OCI-LY1 (cell line): ENCODE measurements around the gene RHBDF2.

Source experiments
- H2AFZ ChIP-seq: fragments of 200-600 bp; sonication (generic), shearing (Covaris generic); 2 replicates; pipeline ENCODE4 v1.6.0; 2014; ENCODE audit warnings: antibody characterized with exemption, mild to moderate bottlenecking, low read length
- H3F3A ChIP-seq: fragments of 200-600 bp; sonication (generic), shearing (Covaris generic); 2 replicates; pipeline ENCODE4 v1.6.0; 2014; ENCODE audit warnings: mild to moderate bottlenecking, antibody characterized with exemption, low read length, moderate library complexity; ENCODE audit not compliant: insufficient read depth
- H3K27ac ChIP-seq: fragments of 200-600 bp; sonication (generic); 2 replicates; pipeline ENCODE4 v1.5.1; 2014; ENCODE audit warnings: low read length, mixed run types, mild to moderate bottlenecking, low read depth; ENCODE audit not compliant: poor library complexity, severe bottlenecking
- H3K27me3 ChIP-seq: fragments of 200-600 bp; sonication (generic); 2 replicates; pipeline ENCODE4 v1.6.0; 2014; ENCODE audit warnings: antibody characterized with exemption, mild to moderate bottlenecking, low read length, moderate library complexity; ENCODE audit not compliant: insufficient read depth
- H3K36me3 ChIP-seq: fragments of 200-600 bp; sonication (generic); 2 replicates; pipeline ENCODE4 v1.6.1; 2014; ENCODE audit warnings: mild to moderate bottlenecking, antibody characterized with exemption, low read length, moderate library complexity, mixed read lengths; ENCODE audit not compliant: insufficient read depth
- H3K4me1 ChIP-seq: fragments of 200-600 bp; sonication (generic); 2 replicates; pipeline ENCODE4 v1.5.1; 2014; ENCODE audit warnings: mild to moderate bottlenecking, low read length, moderate library complexity; ENCODE audit not compliant: insufficient read depth, severe bottlenecking
- H3K4me2 ChIP-seq: fragments of 200-600 bp; sonication (generic), shearing (Covaris generic); 2 replicates; pipeline ENCODE4 v1.6.1; 2014; ENCODE audit warnings: low read length
- H3K4me3 ChIP-seq: fragments of 200-600 bp; sonication (generic); 2 replicates; pipeline ENCODE4 v1.5.1; 2014; ENCODE audit warnings: low read length, low read depth, mild to moderate bottlenecking, mixed read lengths; ENCODE audit not compliant: poor library complexity, severe bottlenecking
- H3K79me2 ChIP-seq: fragments of 200-600 bp; shearing (Covaris generic); 2 replicates; pipeline ENCODE4 v1.6.1; 2016; ENCODE audit warnings: mixed run types, low read length, mixed read lengths; ENCODE audit not compliant: insufficient read depth
- H3K9ac ChIP-seq: fragments of 200-600 bp; sonication (generic), shearing (Covaris generic); 2 replicates; pipeline ENCODE4 v1.6.1; 2014; ENCODE audit warnings: mild to moderate bottlenecking, low read length, mixed read lengths
- H3K9me2 ChIP-seq: fragments of 200-600 bp; sonication (generic), shearing (Covaris generic); 2 replicates; pipeline ENCODE4 v1.6.1; 2014; ENCODE audit warnings: low read depth, mild to moderate bottlenecking, low read length, mixed read lengths
- H3K9me3 ChIP-seq: fragments of 200-600 bp; shearing (Covaris generic); 2 replicates; pipeline ENCODE4 v1.6.1; 2014; ENCODE audit warnings: low read length, mixed read lengths
- H4K20me1 ChIP-seq: fragments of 200-600 bp; sonication (generic), shearing (Covaris generic); 2 replicates; pipeline ENCODE4 v1.6.0; 2016; ENCODE audit warnings: mild to moderate bottlenecking, low read length; ENCODE audit not compliant: insufficient read depth
- EZH2 ChIP-seq: fragments of 200-600 bp; sonication (generic), shearing (Covaris generic); IDR thresholded peaks from 2 replicates; pipeline ENCODE4 v1.8.0; 2017; ENCODE audit warnings: borderline replicate concordance, mixed run types, mild to moderate bottlenecking, antibody characterized with exemption, low read length, moderate library complexity, mixed read lengths
- TF ChIP-seq, protein P1 (sequence below): fragments of 200-600 bp; sonication (generic), shearing (Covaris generic); IDR thresholded peaks from 2 replicates; pipeline ENCODE4 v1.5.1; 2017; ENCODE audit warnings: mild to moderate bottlenecking, antibody characterized with exemption, low read length, moderate library complexity, mixed read lengths

Gene RHBDF2

DNA sequence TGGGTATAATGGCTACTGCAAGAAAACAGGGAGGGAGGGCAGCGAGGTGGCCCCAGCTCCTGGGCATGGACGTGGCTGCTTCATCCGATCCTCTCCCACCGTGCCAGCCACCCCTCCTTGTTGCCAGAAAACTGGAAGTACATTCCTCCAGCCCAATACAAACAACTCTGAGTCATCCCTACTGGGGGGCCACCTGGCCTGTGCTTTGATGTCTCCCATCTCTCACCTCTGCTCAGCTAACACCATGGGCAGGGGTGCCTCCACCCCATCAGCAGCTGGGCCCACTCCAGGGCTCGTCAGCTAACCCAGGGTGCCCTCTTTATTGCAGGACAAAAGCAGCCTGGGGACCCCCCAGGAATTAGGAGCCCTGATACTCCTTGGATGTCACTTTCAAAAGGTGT lies 2.0 kb downstream of the RHBDF2 start:
- Histone ChIP-seq H3K36me3 (no peaks in the 10 kb centered on the region), H2AFZ (no peak overlapping the region), H3K4me1 (peaks cover 43% of the 10 kb centered on the region), H3K4me3 (peak overlapping the region; percentile 85), H3K9me3 (no peaks in the 10 kb centered on the region), H4K20me1 (no peaks in the 10 kb centered on the region), H3K9me2 (no peaks in the 10 kb centered on the region), H3K79me2 (no peaks in the 10 kb centered on the region), H3K27ac (peak overlapping the region; percentile 4), H3K27me3 (no peaks in the 10 kb centered on the region), H3K9ac (peak overlapping the region; percentile 9; the same call in 1 of the 2 replicates), H3F3A (no peaks in the 10 kb centered on the region), H3K4me2 (peak overlapping the region; percentile 81)
- TF ChIP-seq EZH2 = no peak
- TF ChIP-seq, protein P1, sequence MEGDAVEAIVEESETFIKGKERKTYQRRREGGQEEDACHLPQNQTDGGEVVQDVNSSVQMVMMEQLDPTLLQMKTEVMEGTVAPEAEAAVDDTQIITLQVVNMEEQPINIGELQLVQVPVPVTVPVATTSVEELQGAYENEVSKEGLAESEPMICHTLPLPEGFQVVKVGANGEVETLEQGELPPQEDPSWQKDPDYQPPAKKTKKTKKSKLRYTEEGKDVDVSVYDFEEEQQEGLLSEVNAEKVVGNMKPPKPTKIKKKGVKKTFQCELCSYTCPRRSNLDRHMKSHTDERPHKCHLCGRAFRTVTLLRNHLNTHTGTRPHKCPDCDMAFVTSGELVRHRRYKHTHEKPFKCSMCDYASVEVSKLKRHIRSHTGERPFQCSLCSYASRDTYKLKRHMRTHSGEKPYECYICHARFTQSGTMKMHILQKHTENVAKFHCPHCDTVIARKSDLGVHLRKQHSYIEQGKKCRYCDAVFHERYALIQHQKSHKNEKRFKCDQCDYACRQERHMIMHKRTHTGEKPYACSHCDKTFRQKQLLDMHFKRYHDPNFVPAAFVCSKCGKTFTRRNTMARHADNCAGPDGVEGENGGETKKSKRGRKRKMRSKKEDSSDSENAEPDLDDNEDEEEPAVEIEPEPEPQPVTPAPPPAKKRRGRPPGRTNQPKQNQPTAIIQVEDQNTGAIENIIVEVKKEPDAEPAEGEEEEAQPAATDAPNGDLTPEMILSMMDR = no peak

DNA sequence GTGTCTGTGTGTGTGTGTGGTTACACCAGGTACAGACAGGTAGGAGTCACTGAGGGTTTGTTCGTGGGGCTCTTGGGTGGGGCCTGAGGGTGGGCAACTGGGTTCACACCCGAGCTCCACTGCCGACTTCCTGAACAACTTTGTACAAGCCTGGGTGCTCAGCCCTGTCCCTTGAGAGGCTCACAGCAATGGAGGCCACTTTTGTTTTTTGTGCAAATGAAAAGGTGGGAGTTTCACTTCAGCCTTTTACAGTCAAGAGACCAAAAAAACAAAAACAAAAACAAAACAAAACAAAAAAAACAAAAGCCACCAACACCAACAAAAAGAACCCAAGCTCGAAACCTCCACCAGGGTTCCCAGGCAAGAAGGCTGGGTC lies 2.4 kb downstream of the RHBDF2 start:
- peaks cover 46% of the 10 kb centered on the region for H3K4me1 ChIP-seq
- no peaks in the 10 kb centered on the region for H3K9me2 ChIP-seq
- peak overlapping the region; percentile 85 for H3K4me3 ChIP-seq
- TF ChIP-seq, protein P1 = no peak
- no peak for TF ChIP-seq EZH2
- H3K9ac ChIP-seq = no peak overlapping the region
- no peaks in the 10 kb centered on the region for H3K9me3 ChIP-seq
- H3K36me3 ChIP-seq = no peaks in the 10 kb centered on the region
- H3K79me2 ChIP-seq = no peaks in the 10 kb centered on the region
- no peaks in the 10 kb centered on the region for H3F3A ChIP-seq
- H4K20me1 ChIP-seq = no peaks in the 10 kb centered on the region
- peak overlapping the region; percentile 4 for H3K27ac ChIP-seq
- peak overlapping the region; percentile 81 for H3K4me2 ChIP-seq
- H2AFZ ChIP-seq = no peak overlapping the region
- no peaks in the 10 kb centered on the region for H3K27me3 ChIP-seq

DNA sequence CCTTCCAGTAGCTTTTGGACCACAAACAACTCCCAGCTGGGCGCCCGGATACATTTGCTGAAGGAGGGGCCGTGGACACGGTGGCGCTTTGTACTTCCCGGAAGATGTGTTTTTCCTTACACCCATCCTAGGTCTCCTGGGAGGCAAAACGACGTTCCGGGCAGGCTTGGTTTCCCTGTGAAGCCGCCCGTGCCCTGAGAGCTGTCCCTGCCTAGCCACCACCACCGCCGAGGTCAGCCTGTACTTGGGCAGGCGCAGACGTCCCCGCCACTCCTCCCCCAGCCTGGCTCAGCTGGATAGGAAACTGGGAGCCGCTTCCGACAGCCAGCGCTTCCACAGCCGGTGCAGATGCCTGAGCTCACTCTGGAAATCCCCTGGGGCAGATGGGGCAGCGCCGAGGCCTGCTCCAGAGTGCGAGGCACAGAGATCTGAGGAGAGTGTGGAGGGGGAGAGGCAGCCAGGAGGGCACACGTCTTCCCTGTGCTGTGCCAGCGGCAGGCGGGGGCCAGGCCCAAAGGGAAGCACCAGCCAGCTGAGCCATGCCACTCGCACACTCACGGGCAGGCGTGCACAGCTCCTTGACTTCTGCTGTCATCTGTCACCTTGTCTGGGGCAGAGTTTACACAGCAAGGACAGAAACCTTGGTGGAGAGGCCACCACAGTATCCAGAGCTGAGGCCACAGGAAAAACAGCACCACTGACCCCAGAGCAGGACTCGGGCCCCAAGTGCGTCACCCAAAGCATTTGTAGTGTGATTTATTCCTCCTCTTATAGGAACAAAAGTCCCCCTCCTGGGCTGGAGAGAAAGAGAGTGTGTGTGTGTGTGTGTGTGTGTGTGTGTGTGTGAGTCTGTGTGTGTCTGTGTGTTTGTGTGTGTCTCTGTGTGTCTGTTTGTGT lies 3.0 kb downstream of the RHBDF2 start:
- H3F3A ChIP-seq = no peaks in the 10 kb centered on the region
- no peak overlapping the region for H3K9ac ChIP-seq
- peak overlapping the region; percentile 81; the same call in 1 of the 2 replicates for H3K4me2 ChIP-seq
- no peak overlapping the region for H2AFZ ChIP-seq
- no peaks in the 10 kb centered on the region for H4K20me1 ChIP-seq
- H3K9me2 ChIP-seq = no peaks in the 10 kb centered on the region
- no peaks in the 10 kb centered on the region for H3K9me3 ChIP-seq
- peaks cover 53% of the 10 kb centered on the region for H3K4me1 ChIP-seq
- H3K4me3 ChIP-seq = no peak overlapping the region
- no peak overlapping the region for H3K27ac ChIP-seq
- H3K27me3 ChIP-seq = no peaks in the 10 kb centered on the region
- TF ChIP-seq, protein P1 = no peak
- TF ChIP-seq EZH2 = no peak
- no peaks in the 10 kb centered on the region for H3K36me3 ChIP-seq
- no peaks in the 10 kb centered on the region for H3K79me2 ChIP-seq
